Midbrain (tissue), 1 donor: ENCODE results near the gene FARP1.
"Not testable (repeated sequence)": the region's sequence is repeated elsewhere in the genome, so short reads cannot be mapped to it uniquely, and the experiment has no call there.

Source experiments
- DNase-seq: peaks from one replicate; lab custom pipeline; 2025; lab: John Stamatoyannopoulos, UW

FARP1 gene

GRCh38 chr13:98363326-98363725 is 220.4 kb downstream of the FARP1 start:
- DNase-seq, result no peak

GRCh38 chr13:98364179-98364578 is 221.3 kb downstream of the FARP1 start:
- DNase-seq, result no peak

- DNase-seq, result no peak
Measured at GRCh38 chr13:98364647-98365046, 221.8 kb downstream of the FARP1 start.

GRCh38 chr13:98365302-98365701 is 222.4 kb downstream of the FARP1 start:
- no peak for DNase-seq

- no peak for DNase-seq
Measured at GRCh38 chr13:98366010-98366409, 223.1 kb downstream of the FARP1 start.

- DNase-seq, result no peak
Measured at GRCh38 chr13:98366443-98366842, 223.5 kb downstream of the FARP1 start.

- no peak for DNase-seq
Measured at GRCh38 chr13:98366959-98367358, 224.1 kb downstream of the FARP1 start.

GRCh38 chr13:98368019-98368418 is 225.1 kb downstream of the FARP1 start:
- DNase-seq, result no peak

GRCh38 chr13:98369520-98369919 is 226.6 kb downstream of the FARP1 start:
- DNase-seq, result not testable (repeated sequence)

- DNase-seq, result no peak
Measured at GRCh38 chr13:98370261-98370660, 227.4 kb downstream of the FARP1 start.

- DNase-seq, result no peak
Measured at GRCh38 chr13:98370806-98371515, 228.1 kb downstream of the FARP1 start.

GRCh38 chr13:98371516-98372023 is 228.7 kb downstream of the FARP1 start:
- no peak for DNase-seq

- no peak for DNase-seq
Measured at GRCh38 chr13:98372876-98373275, 230.0 kb downstream of the FARP1 start.

GRCh38 chr13:98374750-98375149 is 231.9 kb downstream of the FARP1 start:
- DNase-seq, result no peak

GRCh38 chr13:98377635-98378378 is 234.9 kb downstream of the FARP1 start:
- no peak for DNase-seq

- DNase-seq, result no peak
Measured at GRCh38 chr13:98384739-98385138, 241.8 kb downstream of the FARP1 start.

- no peak for DNase-seq
Measured at GRCh38 chr13:98385606-98386005, 242.7 kb downstream of the FARP1 start.

GRCh38 chr13:98386637-98387036 is 243.7 kb downstream of the FARP1 start:
- no peak for DNase-seq

GRCh38 chr13:98389319-98389718 is 246.4 kb downstream of the FARP1 start:
- DNase-seq, result no peak

- no peak for DNase-seq
Measured at GRCh38 chr13:98390086-98390715, 247.3 kb downstream of the FARP1 start.

- peak; percentile 22 for DNase-seq
Measured at GRCh38 chr13:98393873-98394272, 251.0 kb downstream of the FARP1 start.

- no peak for DNase-seq
Measured at GRCh38 chr13:98394820-98395510, 252.1 kb downstream of the FARP1 start.
